H7 (cell line): ENCODE measurements around the gene FBXL17. TPM values are rescaled to one million over a fixed set of nuclear protein-coding genes. Genes with fewer than 3 reads are reported as not detected.
"Not testable (repeated sequence)": the region's sequence is repeated elsewhere in the genome, so short reads cannot be mapped to it uniquely, and the experiment has no call there.

Experiments
- DNase-seq: peaks from one replicate; pipeline ENCODE4 v3.0.0; 2012
- H3K27me3 ChIP-seq: 2 replicates; pipeline ENCODE4 v1.6.0; 2011; ENCODE audit warnings: mild to moderate bottlenecking, low read length; ENCODE audit not compliant: control insufficient read depth, insufficient read depth
- H3K36me3 ChIP-seq: replicated peaks from 2 replicates; pipeline ENCODE4 v1.5.1; 2011; ENCODE audit warnings: low read length; ENCODE audit not compliant: control insufficient read depth, insufficient read depth
- H3K4me3 ChIP-seq: 2 replicates; pipeline ENCODE4 v1.5.1; 2011; ENCODE audit warnings: low read depth, mild to moderate bottlenecking, control low read depth, low read length, moderate library complexity; ENCODE audit not compliant: insufficient read depth
- total RNA-seq: library from RNA; depleted of rRNA; stranded (reverse); fragments of >200 nt; shearing (Covaris generic); gene quantifications from 2 replicates; pipeline ENCODE4 v1.2.3, GENCODE V29; 2014

Gene FBXL17
- total RNA-seq, 1 experiment from 2014 or later: 5.5 TPM

DNA sequence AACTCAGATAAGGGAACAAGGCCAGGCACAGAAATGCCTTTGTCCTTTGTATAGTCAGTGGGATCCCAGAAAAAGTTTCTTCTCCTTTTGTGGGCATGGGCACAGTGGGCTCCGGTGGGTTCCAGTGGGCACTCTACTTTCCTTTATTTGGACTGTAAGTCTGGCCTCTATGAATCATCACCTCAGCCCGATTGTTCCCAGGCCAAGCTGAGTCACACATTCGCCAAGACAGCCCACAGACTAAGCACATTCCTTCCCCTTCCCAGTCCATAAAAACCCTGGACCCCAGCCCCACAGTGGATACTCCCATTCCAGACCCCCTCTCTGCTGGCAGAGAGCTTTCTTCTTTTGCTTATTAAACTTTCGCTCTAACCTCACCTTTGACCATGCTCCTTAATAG lies 165.0 kb downstream of the FBXL17 start:
- Histone ChIP-seq H3K36me3 (no peaks in the 10 kb centered on the region), H3K4me3 (no peak overlapping the region), H3K27me3 (no peaks in the 10 kb centered on the region)
- DNase-seq: no peak

DNA sequence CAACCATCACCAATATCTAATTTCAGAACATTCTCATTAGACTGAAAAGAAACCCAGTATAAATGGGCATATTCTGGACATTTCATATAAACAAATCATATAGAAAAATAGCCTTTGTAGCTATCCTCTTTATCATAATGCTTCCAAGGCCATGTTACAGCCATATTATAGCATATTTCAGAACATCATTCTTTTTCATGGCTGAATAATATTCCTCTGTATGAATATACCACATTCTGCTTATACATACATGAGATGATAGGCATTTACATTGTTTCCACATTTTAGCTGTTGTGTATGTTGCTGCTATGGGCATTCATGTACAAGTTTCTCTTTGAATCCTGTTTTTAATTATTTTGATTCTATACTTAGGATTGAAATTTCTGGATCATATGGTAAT lies 167.0 kb downstream of the FBXL17 start:
- no peak for DNase-seq
- H3K4me3 ChIP-seq: no peak overlapping the region

DNA sequence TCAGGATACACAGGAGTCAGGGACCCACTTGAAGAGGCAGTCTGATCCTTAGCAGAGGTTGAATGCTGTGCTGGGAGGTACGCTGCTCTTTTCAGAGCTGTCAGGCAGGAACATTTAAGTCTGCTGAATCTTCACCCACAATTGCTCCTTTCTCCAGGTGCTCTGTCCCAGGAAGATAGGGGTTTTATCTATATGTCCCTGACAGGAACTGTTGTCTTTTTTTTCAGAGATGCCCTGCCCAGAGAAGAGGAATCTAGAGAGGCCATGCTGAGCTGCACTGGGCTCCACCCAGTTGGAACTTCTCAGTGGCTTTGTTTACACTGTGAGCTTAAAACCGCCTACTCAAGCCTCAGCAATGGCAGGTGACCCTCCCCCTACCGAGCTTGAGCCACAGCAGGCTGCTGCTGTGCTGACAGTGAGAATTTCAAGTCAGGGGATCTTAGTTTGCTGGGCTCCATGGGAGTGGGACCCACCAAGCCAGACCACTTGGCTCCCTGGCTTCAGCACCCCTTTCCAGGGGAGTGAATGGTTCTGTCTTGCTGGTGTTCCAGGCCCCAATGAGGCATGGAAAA lies 169.0 kb downstream of the FBXL17 start:
- Histone ChIP-seq H3K36me3 (no peaks in the 10 kb centered on the region), H3K4me3 (no peak overlapping the region), H3K27me3 (no peaks in the 10 kb centered on the region)
- DNase-seq: peak; percentile 1

More for the DNA sequence above, 167.0 kb downstream of the FBXL17 start:
- Histone ChIP-seq H3K27me3 (no peaks in the 10 kb centered on the region), H3K36me3 (no peaks in the 10 kb centered on the region)

DNA sequence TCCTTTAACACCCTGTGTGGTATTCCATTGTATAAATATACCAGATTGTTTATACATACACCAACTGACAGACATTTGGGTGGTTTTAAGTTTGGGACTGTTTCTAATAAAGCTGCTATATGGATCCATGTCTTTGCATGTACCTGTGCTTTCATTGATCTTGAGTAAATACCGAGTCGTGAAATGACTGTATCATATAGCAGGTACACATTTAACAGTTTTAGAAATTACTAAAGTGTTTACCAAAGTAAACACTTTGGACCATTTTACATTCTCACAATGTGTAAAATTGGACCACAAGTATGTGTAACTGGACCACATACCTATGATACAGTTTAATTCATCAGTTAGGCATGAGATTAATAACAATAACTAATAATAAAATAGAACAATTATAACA lies 175.2 kb downstream of the FBXL17 start:
- DNase-seq: no peak
- no peaks in the 10 kb centered on the region for H3K27me3 ChIP-seq
- H3K4me3 ChIP-seq: no peak overlapping the region
- H3K36me3 ChIP-seq: no peaks in the 10 kb centered on the region

DNA sequence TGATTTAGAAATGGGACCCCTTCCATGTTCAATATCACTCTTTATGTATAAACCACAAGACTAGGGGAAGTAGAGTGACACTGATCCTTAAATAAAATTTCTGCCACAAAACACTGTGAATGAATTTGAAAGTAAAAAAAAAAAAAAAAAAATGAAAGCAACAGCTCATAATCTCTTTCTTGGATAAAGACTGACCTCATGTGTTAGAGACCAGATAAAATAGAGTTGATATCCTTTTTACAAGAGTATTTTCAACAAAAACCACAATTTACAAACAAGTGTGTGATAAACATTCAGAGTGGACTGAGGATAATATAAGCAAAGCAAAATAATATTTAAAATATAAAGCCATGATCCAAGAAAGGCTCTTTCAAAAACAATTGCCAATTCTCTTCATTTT lies 180.2 kb downstream of the FBXL17 start:
- H3K27me3 ChIP-seq: no peaks in the 10 kb centered on the region
- no peaks in the 10 kb centered on the region for H3K36me3 ChIP-seq
- DNase-seq: no peak
- H3K4me3 ChIP-seq: no peak overlapping the region

DNA sequence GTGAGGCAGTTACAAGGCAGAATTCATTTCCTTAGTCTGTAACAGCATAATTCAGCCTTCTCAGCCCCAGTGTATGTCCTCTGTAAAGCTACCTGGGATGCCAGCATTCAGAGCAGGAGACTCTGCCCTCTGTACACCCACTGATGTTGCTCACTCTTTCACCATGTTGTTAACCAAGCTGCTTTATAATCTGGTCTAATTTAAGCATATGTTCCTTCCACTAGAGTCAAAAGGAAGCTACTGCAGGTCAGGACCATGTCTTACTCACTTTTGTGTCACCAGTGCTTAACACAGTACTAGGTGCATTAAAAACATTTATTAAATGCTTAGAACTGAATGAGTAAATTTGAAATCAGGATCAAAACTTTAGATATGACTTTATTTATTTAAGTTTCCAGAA lies 185.6 kb downstream of the FBXL17 start:
- Histone ChIP-seq H3K4me3 (no peak overlapping the region), H3K36me3 (no peaks in the 10 kb centered on the region), H3K27me3 (no peaks in the 10 kb centered on the region)
- no peak for DNase-seq

DNA sequence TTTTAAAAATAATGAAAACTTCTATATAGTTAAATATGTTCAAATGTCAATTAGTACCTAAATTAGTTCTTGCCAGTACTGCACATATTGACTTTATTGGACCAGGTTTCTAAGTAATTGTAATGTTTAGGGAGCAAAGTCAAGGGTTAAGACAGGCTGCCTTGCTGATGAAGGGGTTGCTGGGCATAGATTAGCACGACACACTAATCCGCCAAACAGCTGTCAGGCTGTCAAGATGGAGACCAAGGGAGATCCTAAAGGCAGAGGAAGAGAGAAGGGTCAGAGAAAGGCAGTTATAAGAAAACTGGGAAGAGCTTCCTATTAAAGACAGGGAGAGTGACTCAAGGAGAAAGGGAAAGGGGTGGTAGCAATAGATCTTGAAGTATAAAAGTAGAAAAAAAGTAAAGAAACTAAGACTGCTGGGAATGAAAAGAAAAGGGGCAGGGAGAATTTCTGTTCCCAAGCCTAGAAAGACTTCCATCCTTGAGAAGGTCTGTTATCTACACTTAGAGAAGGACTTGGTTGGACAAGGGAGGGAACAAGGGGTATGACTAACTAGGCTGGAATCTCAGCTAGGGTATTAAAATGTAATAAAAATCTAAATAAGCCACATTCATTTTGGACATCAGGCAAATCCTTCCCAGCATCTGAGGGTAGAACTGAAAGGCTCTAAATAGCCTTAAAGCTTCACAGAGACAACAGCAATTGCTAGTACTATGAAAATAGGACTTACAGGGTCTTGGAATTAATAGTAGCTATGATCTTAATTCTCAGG lies 188.7 kb downstream of the FBXL17 start:
- Histone ChIP-seq H3K4me3 (no peak overlapping the region), H3K27me3 (no peaks in the 10 kb centered on the region), H3K36me3 (no peaks in the 10 kb centered on the region)
- no peak for DNase-seq

DNA sequence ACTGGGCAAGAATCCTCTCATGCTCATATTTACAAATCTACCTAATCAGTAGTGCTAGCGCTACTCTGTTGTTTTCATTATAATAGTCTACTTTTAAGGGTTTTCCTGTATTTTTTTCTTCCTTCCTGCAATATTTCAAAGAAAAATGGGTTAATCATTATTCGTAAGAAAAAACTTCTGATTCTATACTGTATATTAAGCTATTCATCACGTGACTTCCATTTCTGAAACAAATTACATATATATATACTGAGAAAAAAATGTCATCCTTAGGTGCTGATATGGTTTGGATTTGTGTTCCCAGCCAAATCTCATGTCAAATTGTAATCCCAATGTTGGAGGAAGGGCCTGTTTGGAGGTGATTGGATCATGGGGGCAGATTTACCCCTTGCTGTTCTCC lies 197.0 kb downstream of the FBXL17 start:
- Histone ChIP-seq H3K36me3 (no peaks in the 10 kb centered on the region), H3K27me3 (no peaks in the 10 kb centered on the region), H3K4me3 (no peak overlapping the region)
- no peak for DNase-seq

DNA sequence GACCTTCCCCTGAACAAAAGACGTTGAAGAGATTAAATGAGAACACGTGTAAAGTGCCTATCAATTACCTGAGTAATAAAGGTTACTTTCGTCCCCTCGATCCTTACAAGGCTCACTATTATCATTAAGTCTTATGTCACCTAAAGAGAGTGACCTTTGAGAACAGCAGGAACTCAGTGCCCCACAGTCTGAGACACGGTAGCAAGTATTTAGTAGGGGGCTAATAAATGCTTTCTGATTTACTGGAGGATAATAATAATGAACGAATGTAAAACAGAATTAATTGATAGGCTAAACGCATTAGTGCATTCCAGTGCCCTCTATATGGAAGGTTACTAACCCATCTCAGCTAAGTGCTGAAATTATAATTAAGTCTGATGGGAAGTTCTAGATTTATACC lies 199.9 kb downstream of the FBXL17 start:
- Histone ChIP-seq H3K36me3 (no peaks in the 10 kb centered on the region), H3K4me3 (no peak overlapping the region), H3K27me3 (no peaks in the 10 kb centered on the region)
- DNase-seq: no peak

DNA sequence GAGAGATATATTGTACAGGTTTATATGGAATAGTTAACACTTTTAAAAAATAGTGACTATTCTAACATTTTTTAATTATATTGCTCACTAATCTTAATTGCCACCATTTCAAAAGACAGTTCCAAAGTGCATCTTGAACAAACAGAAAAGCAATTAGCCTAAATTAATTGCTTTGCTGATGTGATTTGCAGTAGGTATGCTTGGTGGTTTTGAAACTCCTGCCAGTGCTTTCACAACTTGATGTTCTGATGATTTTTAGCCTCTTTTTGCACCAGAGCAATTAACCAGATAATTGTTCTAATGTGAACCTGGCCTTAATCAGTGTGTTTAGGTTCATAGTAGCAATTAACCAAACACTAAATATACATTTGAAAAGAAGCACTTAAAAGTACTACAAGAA lies 207.6 kb downstream of the FBXL17 start:
- Histone ChIP-seq H3K4me3 (no peak overlapping the region), H3K36me3 (no peaks in the 10 kb centered on the region), H3K27me3 (no peaks in the 10 kb centered on the region)
- no peak for DNase-seq

DNA sequence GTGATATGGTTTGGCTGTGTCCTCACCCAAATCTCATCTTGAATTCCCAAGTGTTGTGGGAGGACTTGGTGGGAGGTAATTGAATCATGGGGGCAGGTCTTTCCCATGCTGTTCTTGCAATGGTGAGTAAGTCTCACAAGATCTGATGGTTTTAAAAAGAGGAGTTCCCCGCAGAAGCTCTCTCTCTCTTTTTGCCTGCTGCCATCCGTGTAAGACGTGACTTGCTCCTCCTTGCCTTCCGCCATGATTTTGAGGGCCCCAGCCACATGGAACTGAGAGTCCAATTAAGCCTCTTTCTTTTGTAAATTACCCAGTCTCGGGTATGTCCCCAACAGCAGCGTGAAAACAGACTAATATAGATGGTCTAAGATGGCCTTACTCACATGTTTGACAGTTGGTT lies 210.1 kb downstream of the FBXL17 start:
- no peaks in the 10 kb centered on the region for H3K27me3 ChIP-seq
- H3K36me3 ChIP-seq: no peaks in the 10 kb centered on the region
- no peak for DNase-seq
- no peak overlapping the region for H3K4me3 ChIP-seq

DNA sequence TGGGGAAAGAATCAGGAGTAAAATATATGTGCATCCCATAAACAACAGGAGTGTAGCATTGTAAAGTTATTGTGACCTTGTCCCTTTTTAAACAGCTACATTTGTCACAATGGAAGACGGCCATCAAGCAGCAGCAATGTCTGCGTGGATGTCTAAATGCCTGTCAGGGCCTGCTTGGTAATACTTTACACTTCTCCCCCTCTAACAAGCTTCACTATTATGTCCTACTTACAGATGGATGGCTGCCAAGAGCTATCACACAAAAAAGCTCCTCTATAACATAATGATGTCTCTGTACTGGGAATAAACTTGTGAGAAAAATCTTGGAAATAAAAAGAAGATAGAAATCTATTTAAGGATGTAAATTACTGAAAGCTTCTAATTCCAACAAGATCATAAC lies 213.0 kb downstream of the FBXL17 start:
- Histone ChIP-seq H3K27me3 (no peaks in the 10 kb centered on the region), H3K4me3 (no peak overlapping the region), H3K36me3 (no peaks in the 10 kb centered on the region)
- no peak for DNase-seq

DNA sequence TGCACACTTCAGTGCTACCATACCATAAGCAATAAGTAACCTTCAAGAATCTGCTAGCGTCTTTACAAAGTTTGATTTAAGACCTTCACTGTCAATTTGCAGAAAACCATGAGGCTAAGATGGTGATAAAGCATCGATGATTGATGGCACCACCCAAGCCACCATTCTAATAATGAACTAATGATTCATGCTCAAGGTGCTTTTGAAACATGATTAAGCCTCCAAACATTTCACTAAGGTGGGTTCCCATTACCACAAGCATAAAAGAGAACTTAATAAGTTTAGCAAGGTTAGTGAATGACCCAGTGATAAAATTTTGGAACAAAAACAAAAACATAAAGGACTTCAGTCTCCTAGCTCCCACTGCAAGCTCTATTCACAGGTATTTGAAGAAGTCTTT lies 214.7 kb downstream of the FBXL17 start:
- DNase-seq: no peak
- H3K36me3 ChIP-seq: no peaks in the 10 kb centered on the region
- no peaks in the 10 kb centered on the region for H3K27me3 ChIP-seq
- no peak overlapping the region for H3K4me3 ChIP-seq

DNA sequence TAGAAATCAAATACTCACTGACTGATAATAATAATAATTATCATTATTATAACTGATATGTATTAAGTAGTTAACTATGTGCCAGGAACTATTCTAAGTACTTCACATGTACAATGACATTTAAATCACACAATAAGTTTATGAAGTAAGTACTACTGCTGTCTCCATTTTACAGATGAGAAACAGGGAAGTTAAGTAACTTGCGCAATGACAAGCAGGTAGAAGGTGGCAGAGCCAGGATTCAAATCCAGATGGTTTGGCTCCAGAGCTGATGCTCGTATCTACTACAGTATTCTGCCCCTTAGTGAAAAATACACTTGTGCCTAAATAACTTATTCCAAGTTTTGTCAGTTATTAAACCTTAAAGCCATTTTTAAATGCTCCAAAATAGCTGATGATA lies 217.3 kb downstream of the FBXL17 start:
- H3K36me3 ChIP-seq: no peaks in the 10 kb centered on the region
- H3K4me3 ChIP-seq: no peak overlapping the region
- no peaks in the 10 kb centered on the region for H3K27me3 ChIP-seq
- DNase-seq: no peak

DNA sequence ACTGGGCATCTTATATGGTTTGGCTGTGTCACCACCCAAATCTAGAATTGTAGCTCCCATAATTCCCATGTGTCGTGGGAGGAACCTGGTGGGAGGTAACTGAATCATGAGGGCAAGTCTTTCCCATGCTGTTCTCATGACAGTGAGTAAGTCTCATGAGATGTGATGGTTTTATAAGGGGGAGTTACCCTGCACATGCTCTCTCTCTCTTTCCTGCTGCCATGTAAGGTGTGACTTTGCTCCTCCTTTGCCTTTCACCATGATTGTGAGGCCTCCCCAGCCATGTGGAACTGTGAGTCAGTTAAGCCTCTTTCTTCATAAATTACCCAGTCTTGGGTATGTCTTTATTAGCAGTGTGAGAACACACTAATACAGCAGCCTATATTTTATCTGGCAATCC lies 229.0 kb downstream of the FBXL17 start:
- not testable (repeated sequence) for DNase-seq, H3K36me3 ChIP-seq, H3K27me3 ChIP-seq, H3K4me3 ChIP-seq
